Cardiac septum (tissue), 1 donor: ENCODE measurements around the gene SLC36A3. TPM values are rescaled to one million over a fixed set of nuclear protein-coding genes. Genes with fewer than 3 reads are reported as not detected.
A peak's percentile ranks its signal among the peaks of the same experiment; 100 is the strongest.
"Not testable (repeated sequence)": the region's sequence is repeated elsewhere in the genome, so short reads cannot be mapped to it uniquely, and the experiment has no call there.

Experiments used
- DNase-seq: peaks from one replicate; pipeline ENCODE4 v3.0.0-alpha.2; 2020; ENCODE audit warnings: low spot score
- intact Hi-C: fragments of 100-400 bp; cut with DNase I; formaldehyde crosslinking; loops from one replicate; pipeline ENCODE4 v1.14.0; 2022
- total RNA-seq: library from RNA; stranded (reverse); fragmentation: NEBNext Ultra II Directional; extraction: Animal tissue kit (Norgen Biotek cat#: 25700); gene quantifications from one replicate; pipeline ENCODE4 v1.2.1, GENCODE V29; 2021
- donor health status: DM: no; HTN: no; CAD: no.

The SLC36A3 gene
- total RNA-seq, 1 donor from 2014 or later: not detected

GRCh38 chr5:151243564-151243963, 60.0 kb downstream of the SLC36A3 start:
- DNase-seq: no peak
- intact Hi-C loops: no loop called here

GRCh38 chr5:151243127-151243526, 60.4 kb downstream of the SLC36A3 start:
- DNase-seq: no peak
- intact Hi-C loops: no loop called here

GRCh38 chr5:151240924-151241635, 62.5 kb downstream of the SLC36A3 start:
- intact Hi-C loops: no loop called here
- DNase-seq: no peak

GRCh38 chr5:151240268-151240835, 63.2 kb downstream of the SLC36A3 start:
- DNase-seq, intact Hi-C loops: not testable (repeated sequence)

GRCh38 chr5:151239237-151239861, 64.2 kb downstream of the SLC36A3 start:
- DNase-seq: peak; percentile 94
- intact Hi-C loops: loop anchor here (5.0 kb wide), 2 partner anchors 82 to 97 kb away; partner anchors contain the start of gene ANXA6

- intact Hi-C loops: loop anchor here (1.0 to 5.0 kb wide), 3 partner anchors 81 to 112 kb away; partner anchors contain the start of gene ANXA6
- peak; percentile 82 for DNase-seq
Measured at GRCh38 chr5:151238303-151238741, 65.2 kb downstream of the SLC36A3 start.

- no peak for DNase-seq
- intact Hi-C loops: loop anchor here (1.0 to 5.0 kb wide), 3 partner anchors 80 to 111 kb away; partner anchors contain the start of gene ANXA6
Measured at GRCh38 chr5:151237685-151238084, 65.9 kb downstream of the SLC36A3 start.

GRCh38 chr5:151236888-151237287, 66.7 kb downstream of the SLC36A3 start:
- intact Hi-C loops: loop anchor here (5.0 kb wide), 2 partner anchors 80 to 95 kb away; partner anchors contain the start of gene ANXA6

GRCh38 chr5:151235239-151235571, 68.4 kb downstream of the SLC36A3 start:
- DNase-seq: not testable (repeated sequence)
- intact Hi-C loops: loop anchor here (5.0 kb wide), 2 partner anchors 78 to 93 kb away; partner anchors contain the start of gene ANXA6

More at GRCh38 chr5:151236888-151237287, 66.7 kb downstream of the SLC36A3 start:
- DNase-seq: no peak

- intact Hi-C loops: loop anchor here (1.0 to 5.0 kb wide), 3 partner anchors 10 to 92 kb away; partner anchors contain the start of genes ANXA6 and CCDC69
Measured at GRCh38 chr5:151234476-151235238, 68.9 kb downstream of the SLC36A3 start.

GRCh38 chr5:151233616-151234085, 69.9 kb downstream of the SLC36A3 start:
- intact Hi-C loops: loop anchor here (1.0 kb wide), 1 partner anchor 9 kb away; the partner anchor contains the start of gene CCDC69
- DNase-seq: no peak

More at GRCh38 chr5:151234476-151235238, 68.9 kb downstream of the SLC36A3 start:
- peak; percentile 86 for DNase-seq

GRCh38 chr5:151231359-151231758, 72.2 kb downstream of the SLC36A3 start:
- no peak for DNase-seq
- intact Hi-C loops: no loop called here

GRCh38 chr5:151230048-151230680, 73.4 kb downstream of the SLC36A3 start:
- DNase-seq: no peak
- intact Hi-C loops: no loop called here

- DNase-seq: no peak
- intact Hi-C loops: no loop called here
Measured at GRCh38 chr5:151228986-151229385, 74.6 kb downstream of the SLC36A3 start.

- intact Hi-C loops: no loop called here
- no peak for DNase-seq
Measured at GRCh38 chr5:151227918-151228447, 75.6 kb downstream of the SLC36A3 start.
